IPS-NIHi11 (cell line): ENCODE results near the gene SIN3B.
A peak's percentile ranks its signal among the peaks of the same experiment; 100 is the strongest.

ENCODE experiments used
- DNase-seq: peaks from one replicate; pipeline ENCODE4 v3.0.0; 2012; ENCODE audit warnings: mixed read lengths, low spot score

Gene SIN3B

GRCh38 chr19:16889366-16889882 lies 60.2 kb downstream of the SIN3B start:
- peak; percentile 69 for DNase-seq

DNA sequence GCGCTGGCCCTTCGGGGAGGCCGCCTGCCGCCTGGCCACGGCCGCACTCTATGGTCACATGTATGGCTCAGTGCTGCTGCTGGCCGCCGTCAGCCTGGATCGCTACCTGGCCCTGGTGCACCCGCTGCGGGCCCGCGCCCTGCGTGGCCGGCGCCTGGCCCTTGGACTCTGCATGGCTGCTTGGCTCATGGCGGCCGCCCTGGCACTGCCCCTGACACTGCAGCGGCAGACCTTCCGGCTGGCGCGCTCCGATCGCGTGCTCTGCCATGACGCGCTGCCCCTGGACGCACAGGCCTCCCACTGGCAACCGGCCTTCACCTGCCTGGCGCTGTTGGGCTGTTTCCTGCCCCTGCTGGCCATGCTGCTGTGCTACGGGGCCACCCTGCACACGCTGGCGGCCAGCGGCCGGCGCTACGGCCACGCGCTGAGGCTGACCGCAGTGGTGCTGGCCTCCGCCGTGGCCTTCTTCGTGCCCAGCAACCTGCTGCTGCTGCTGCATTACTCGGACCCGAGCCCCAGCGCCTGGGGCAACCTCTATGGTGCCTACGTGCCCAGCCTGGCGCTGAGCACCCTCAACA lies 60.8 kb downstream of the SIN3B start:
- DNase-seq, result peak; percentile 63

- DNase-seq, result no peak
Measured at GRCh38 chr19:16890461-16891184, 61.4 kb downstream of the SIN3B start.

DNA sequence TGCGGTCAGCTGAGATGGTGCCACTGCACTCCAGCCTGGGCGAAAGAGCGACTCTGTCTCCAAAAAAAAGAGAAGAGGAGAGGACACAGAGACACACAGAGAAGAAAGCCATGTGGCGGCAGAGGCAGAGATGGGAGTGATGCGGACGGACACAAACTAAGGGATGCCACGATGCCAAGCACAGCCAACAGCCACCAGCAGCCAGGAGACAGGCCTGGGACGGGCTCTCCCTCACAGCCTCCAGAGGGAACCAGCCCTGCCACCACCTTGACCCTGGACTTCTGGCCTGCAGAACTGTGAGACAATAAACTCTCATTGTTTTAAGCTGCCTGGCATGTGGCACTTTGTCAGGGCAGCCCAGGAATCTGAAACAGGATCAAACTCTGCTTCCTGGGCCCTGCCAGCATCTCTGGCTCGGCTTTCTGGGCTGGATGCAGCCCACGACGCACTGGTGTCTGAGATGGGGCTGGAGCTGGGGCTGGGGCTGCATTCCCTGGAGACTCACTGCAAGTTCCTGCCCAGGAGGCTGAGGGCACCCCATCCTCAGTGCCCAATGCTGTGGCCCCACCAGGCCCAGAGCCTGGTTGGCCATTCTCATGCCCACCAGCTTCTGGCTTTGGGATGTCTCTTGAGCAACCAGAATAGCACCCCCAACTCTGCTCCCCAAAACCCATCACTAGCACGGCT lies 62.6 kb downstream of the SIN3B start:
- no peak for DNase-seq

- no peak for DNase-seq
Measured at GRCh38 chr19:16892436-16892835, 63.2 kb downstream of the SIN3B start.

- no peak for DNase-seq
Measured at GRCh38 chr19:16892868-16893685, 63.9 kb downstream of the SIN3B start.

- no peak for DNase-seq
Measured at GRCh38 chr19:16893686-16893989, 64.4 kb downstream of the SIN3B start.

- no peak for DNase-seq
Measured at GRCh38 chr19:16894080-16894479, 64.9 kb downstream of the SIN3B start.

DNA sequence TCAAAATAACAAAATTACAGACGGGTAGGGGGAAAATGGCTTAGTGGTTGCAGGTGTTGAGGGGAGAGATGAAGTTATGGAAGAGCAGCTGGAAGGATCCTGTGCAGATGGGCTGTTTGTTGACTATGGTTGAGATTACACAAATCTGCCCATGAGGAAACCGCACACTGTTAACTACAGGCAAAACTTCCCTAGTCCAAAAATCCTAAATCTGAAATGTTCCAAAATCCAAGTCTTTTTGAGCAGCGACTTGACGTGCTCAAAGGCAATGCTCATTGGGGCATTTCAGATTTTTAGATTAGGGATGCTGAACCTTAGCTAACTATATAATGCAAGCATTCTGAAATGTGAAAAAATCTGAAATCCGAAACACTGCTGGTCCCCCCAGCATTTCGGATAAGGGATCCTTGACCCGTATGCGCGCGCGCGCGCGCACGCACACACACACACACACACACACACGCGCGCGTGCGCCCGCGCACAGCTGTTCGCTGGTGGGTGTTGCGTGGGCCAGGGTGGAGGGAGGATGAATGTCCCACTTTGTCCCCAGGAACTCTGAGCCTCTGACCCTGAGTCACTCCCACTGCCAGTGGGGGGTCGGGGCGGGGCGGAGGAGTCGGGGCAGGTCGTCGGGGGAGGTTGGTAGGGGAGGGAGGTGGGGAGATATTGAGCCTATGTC lies 66.4 kb downstream of the SIN3B start:
- peak; percentile 49 for DNase-seq

DNA sequence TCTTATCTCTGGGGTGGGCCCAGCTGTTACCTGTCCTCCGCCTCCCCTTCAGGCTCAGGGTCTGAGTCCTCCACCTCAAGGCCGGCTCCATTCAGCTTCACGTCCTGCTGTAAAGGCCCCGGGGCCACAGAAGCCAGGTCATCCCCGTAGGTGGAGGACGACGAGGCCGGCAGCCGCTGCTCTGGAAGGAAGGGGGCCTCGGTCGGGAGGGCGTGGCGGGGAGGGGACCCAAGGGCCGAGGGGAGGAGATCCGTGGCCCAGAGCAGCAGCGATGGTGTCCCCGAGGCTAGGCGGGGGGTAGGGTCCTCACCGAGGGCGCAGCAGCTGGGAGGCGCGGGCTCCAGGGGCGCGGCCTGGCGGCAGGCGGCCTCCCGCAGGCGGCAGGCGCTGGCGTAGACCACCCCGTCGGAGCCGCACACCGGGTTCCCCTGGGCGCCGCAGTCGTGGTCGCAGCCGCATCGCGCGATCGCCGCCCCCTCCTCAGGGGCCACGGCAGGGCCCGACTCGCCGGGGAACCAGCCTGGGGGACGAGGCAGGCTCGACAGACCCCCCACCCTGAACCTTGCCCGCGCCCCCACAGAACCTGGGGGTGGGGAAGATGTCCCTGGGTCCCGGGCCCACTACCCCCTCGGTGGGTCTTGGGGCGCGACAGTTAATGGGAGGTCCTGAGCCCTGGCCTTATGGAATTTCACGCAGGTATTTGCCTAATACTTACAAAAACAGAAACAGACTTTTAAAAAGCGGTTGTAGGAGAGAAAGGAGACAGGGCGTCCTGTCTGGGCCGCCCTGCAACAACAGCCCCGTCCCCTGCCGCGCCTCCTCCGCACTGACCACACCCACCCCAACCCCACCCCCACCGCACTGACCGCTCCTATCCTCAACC lies 67.2 kb downstream of the SIN3B start:
- peak; percentile 43 for DNase-seq

- DNase-seq, result peak; percentile 98
Measured at GRCh38 chr19:16897029-16897855, 68.0 kb downstream of the SIN3B start.

DNA sequence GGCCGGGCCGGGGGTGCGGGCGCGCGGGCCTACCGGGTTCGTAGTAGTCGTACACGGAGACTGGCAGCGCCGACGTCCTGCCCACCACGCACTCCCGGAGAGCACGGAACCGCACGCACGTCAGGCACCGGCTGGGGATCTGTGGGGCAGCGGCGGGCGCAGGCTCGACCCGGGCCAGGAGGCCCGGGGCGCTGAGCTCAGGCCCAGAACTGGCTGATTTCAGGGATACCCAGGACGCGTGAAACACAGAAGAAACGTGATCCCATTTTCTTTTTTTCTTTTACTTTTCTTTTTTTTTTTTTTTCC lies 68.6 kb downstream of the SIN3B start:
- DNase-seq, result no peak

DNA sequence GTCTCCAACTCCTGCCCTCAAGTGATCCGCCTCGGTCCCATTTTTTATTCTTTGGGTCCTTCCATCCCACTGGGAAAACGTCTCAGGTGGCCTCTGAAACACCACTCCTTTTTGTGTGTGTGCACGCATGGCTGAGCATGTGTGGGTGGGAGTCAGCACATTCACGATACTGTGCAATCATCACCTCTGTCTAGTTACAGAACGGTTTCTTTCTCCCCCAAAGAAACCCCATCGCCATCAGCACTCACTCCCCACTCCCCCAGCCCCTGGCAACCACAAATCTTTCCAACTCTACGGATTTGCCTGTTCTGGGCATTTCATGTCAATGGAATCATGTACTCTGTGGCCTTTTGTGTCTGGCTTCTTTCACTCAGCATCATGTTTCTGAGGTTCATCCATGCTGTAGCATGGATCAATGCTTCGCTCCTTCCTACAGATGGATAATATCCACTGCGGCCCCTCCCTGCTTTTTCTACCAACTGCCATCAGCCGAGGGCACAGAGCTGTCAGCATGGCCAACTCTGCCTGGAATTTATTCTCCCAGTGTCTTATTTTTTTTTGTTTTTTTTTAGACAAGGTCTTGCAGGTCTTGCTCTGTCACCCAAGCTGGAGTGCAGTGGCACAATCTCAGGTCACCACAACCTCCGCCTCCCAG lies 69.3 kb downstream of the SIN3B start:
- DNase-seq, result no peak

DNA sequence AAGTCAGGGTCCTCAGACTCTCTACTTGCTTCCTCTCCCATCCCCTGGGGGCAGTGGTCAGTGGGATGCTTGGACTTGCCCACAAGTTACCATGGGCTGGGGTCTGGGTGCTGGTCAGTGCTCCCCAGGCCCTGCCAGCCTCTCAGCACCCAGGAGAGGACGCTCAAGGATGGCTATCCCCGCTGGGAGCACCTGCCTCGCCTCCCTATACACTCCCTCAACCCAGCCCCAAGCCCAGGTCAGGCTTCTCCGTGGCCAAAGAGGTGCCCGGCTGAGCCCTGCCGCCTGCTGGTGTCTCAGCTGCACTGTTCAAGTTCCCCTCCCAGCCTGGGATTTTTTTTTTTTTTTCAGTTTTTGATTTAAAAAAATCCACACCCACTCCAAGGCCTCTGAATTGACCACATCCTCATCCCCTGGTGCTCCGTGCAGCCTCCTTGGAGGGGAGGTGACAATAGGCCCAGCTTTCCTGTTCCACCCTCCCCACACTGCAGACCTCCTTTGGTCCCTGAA lies 70.4 kb downstream of the SIN3B start:
- peak; percentile 75 for DNase-seq

DNA sequence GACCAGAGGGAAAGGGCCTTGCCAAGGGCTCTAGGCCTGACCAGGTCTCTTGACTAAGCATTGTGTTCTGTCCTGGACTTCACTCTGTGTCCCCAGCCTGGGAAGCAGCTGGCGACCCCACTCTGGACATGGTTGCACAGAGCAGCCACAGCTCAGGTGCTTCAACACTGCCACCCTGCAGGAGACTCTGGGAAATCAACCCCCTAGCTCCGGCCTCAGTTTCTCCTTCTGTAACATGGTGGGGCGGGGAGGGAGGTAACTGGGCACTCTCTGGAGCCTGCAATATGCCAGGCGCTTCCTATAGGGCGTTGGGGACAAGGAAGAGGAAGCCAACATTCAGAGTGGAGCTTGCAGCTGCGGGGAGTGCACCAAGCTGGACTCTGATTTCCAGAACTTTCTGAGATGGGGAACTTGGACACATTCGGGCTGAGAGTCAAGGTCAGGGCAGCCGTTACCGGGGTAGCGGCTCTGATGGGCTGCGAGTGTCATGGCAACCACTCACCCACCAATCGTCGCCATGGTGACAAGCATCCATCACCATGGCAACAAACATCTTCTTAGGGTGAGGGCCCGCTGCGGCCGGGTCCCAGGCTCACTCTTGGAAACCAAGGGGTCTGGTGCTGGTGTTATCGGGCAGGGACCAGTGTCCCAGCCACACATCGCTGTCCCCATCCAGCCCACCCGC lies 72.4 kb downstream of the SIN3B start:
- no peak for DNase-seq

DNA sequence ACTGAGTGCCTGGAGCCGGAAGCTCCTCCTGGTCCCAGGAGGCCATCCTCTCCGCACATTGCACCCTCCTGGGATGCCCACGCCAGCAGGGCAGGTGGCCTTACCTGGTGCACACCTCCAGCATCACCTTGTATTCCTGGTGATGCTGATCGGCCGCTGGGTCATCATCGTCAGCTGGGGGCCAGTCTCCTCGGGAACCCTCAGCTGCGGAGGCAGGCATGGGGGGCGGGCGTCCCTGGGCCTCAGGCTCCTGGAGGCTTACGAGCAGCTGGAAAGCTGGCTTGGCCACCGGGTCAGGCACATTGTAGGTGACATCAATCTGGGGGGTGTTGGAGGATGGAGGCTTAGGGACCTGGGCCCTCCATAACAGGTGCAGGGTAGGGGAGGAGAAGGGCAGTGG lies 73.3 kb downstream of the SIN3B start:
- DNase-seq, result no peak

DNA sequence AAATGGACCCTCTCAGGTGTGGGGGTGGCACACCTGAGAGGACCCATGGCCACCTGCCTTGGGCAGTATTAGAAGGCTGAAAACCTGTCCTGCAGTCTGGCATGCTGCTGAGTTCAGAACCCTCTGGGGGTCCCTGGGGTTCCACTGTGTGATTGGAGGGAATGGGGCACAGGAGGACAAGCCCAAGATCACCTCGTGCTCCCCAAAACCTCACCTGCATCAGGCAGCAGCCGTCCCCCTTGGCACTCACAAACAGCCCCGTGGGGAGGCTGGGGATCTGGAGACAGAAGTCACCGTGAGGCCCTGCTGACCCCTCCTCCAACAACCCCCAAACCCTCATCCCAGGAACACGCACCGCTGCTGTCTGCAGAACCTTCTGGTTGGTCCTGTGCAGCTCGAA lies 74.1 kb downstream of the SIN3B start:
- DNase-seq, result no peak

- no peak for DNase-seq
Measured at GRCh38 chr19:16904599-16904998, 75.4 kb downstream of the SIN3B start.

DNA sequence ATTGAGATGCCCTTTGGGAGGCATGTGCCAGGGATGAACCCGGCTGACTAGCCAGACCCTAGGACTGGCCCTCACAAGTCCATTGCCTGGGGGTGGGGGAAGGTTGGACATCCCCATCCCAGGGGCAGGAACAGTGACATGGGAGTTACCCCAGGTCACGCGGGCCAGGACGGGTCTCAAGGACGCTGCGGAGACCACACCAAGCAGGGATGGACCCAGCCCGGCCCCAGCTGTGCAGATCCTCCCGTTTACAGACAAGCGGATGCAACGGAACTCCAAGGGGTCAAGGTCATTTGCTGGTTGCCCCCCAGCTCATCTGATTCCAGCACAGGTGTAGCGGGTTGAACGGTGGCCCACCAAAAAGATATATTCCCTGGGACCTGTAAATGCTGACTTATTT lies 79.6 kb downstream of the SIN3B start:
- DNase-seq, result no peak
